ENCODE data around the gene TAMALIN.

The TAMALIN gene

GRCh38 chr12:51972422-51972812 is 34.3 kb upstream of the TAMALIN start:
- H3K36me3 ChIP-seq = peaks cover 25% of the 10 kb centered on the region
- no peak overlapping the region for H3K4me3 ChIP-seq (ENCODE audit: low read depth, low read length)
- no peak for DNase-seq
- no peak for TF ChIP-seq CTCF (IDR thresholded peaks at IDR 0.05; ENCODE audit: low read depth, low read length)
- H3K27me3 ChIP-seq = no peaks in the 10 kb centered on the region
- H3K4me1 ChIP-seq = peaks cover 26% of the 10 kb centered on the region
- no peaks in the 10 kb centered on the region for H3K9me3 ChIP-seq

- H3K36me3 ChIP-seq = peaks cover 27% of the 10 kb centered on the region
- no peak overlapping the region for H3K4me3 ChIP-seq (ENCODE audit: low read depth, low read length)
- no peaks in the 10 kb centered on the region for H3K27me3 ChIP-seq
- H3K9me3 ChIP-seq = no peaks in the 10 kb centered on the region
- no peak for TF ChIP-seq CTCF (IDR thresholded peaks at IDR 0.05; ENCODE audit: low read depth, low read length)
- peaks cover 26% of the 10 kb centered on the region for H3K4me1 ChIP-seq
- no peak for DNase-seq
Observed at GRCh38 chr12:51972849-51973273, 33.9 kb upstream of the TAMALIN start.

- DNase-seq = no peak
- no peak for TF ChIP-seq CTCF (IDR thresholded peaks at IDR 0.05; ENCODE audit: low read depth, low read length)
- Histone ChIP-seq H3K4me1 (peaks cover 26% of the 10 kb centered on the region), H3K36me3 (peaks cover 33% of the 10 kb centered on the region), H3K9me3 (no peaks in the 10 kb centered on the region), H3K27me3 (no peaks in the 10 kb centered on the region), H3K4me3 (ENCODE audit: low read depth, low read length) (no peak overlapping the region)
Observed at GRCh38 chr12:51973560-51973959, 33.2 kb upstream of the TAMALIN start.

- Histone ChIP-seq H3K9me3 (no peaks in the 10 kb centered on the region), H3K4me3 (ENCODE audit: low read depth, low read length) (no peak overlapping the region), H3K4me1 (peaks cover 26% of the 10 kb centered on the region), H3K36me3 (peaks cover 33% of the 10 kb centered on the region), H3K27me3 (no peaks in the 10 kb centered on the region)
- no peak for DNase-seq
- no peak for TF ChIP-seq CTCF (IDR thresholded peaks at IDR 0.05; ENCODE audit: low read depth, low read length)
Observed at GRCh38 chr12:51974646-51975045, 32.1 kb upstream of the TAMALIN start.

GRCh38 chr12:51975196-51975595 is 31.6 kb upstream of the TAMALIN start:
- H3K4me3 ChIP-seq (ENCODE audit: low read depth, low read length) = no peak overlapping the region
- H3K4me1 ChIP-seq = peaks cover 28% of the 10 kb centered on the region
- H3K27me3 ChIP-seq = no peaks in the 10 kb centered on the region

More at GRCh38 chr12:51975196-51975595, 31.6 kb upstream of the TAMALIN start:
- no peak for TF ChIP-seq CTCF (IDR thresholded peaks at IDR 0.05; ENCODE audit: low read depth, low read length)
- DNase-seq = no peak
- Histone ChIP-seq H3K36me3 (peaks cover 33% of the 10 kb centered on the region), H3K9me3 (no peaks in the 10 kb centered on the region)

Measured in BE2C (cell line).